HCEC 1CT (cell line): ENCODE data around the gene CDADC1.
A peak's percentile ranks its signal among the peaks of the same experiment; 100 is the strongest.
"Not testable (repeated sequence)": the region's sequence is repeated elsewhere in the genome, so short reads cannot be mapped to it uniquely, and the experiment has no call there.

Source experiments
- DNase-seq: peaks from one replicate; pipeline ENCODE4 v3.0.0-alpha.2; 2017

The CDADC1 gene

GRCh38 chr13:49240017-49240416 lies 7.7 kb upstream of the CDADC1 start:
- DNase-seq: peak; percentile 52

DNA sequence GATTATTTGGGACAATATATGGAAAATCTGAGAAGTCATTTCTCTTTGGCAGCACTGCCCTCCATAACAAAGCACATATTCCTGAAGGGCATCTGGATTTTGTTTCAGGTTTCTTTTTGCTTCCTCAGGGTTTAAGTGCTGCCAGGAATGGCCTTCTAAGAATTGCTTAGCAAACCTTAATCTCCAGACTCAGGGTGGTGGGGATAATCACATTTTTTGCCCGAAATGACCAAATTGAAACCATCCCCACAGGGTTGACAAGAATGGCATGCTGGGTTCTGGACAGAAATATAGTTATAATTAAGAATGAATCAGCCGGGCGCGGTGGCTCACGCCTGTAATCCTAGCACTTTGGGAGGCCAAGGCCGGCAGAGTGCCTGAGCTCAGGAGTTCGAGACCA lies 6.4 kb upstream of the CDADC1 start:
- DNase-seq: no peak

GRCh38 chr13:49245101-49245500 lies 2.6 kb upstream of the CDADC1 start:
- no peak for DNase-seq

DNA sequence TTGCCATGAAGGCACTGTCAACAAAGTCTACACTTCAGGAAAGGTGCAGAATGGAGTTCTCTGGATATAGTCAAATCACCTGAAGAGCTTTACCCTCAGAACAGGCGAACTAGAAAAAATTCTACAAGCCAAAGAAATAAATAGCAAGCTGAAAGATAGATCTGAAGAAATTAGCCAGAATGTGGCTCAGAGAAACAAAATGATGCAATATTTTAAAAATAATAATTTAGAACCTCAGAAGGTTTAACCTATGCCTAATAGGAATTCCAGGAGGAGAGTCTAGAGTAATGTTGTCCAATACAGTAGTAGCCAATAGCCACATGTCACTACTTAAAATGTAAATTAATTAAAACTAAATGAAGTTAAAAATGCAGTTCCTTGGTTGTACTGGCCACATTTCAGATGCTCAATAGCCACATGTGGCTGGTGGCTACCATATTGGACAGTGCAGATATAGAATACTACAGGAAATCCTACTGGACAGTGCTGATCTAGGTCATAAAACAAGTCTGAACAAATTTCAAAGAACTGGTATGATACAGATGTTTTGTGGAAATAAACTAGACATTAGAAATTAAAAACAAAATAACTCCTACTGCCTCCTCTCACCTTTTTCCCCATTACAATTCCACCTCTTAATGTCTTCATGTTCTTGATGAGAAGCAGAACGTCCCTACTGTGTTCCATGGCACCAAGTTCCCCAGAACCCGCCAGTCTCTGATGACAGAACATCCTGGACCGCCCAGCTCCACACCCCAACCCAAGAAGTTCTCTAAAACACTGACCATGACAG lies 679 bp upstream of the CDADC1 start:
- DNase-seq: no peak

DNA sequence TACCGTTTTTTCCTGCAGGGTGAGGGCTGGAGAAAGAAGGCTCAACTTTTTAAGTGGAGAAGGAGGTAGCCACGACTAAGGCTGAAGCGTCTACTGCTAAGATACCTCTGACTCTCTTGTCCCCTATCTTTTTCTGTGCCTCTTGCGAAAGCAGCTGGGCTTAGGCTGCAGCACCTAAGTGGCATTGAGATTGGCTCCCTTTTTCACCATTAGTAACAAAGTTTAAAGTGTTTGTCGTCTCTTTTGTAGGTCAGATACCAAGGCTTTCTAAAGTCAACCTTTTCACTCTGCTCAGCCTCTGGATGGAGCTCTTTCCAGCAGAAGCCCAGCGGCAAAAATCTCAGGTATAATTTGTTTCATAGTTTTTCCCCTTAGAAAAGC lies 887 bp downstream of the CDADC1 start:
- no peak for DNase-seq

GRCh38 chr13:49251326-49251725 lies 3.6 kb downstream of the CDADC1 start:
- DNase-seq: no peak

DNA sequence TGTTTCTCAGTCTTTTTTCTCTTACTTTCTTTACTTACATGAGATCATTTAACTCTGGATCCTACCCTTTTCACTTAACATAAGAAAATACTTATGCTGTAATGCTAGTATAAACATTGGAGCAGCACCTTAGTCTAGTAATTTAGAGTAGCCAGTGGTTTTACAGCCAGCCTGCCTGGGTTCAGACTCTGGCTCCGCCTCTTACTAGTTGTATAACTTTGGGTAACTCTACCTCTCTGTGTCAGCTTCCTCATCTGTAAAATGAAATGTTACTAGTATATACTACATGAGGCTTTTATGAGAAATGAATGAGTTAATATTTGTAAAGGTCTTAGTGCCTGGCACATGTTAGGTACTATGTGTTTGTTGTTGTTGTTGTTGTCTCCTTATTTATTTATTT lies 5.6 kb downstream of the CDADC1 start:
- no peak for DNase-seq

- DNase-seq: no peak
Measured at GRCh38 chr13:49254007-49254406, 6.3 kb downstream of the CDADC1 start.

DNA sequence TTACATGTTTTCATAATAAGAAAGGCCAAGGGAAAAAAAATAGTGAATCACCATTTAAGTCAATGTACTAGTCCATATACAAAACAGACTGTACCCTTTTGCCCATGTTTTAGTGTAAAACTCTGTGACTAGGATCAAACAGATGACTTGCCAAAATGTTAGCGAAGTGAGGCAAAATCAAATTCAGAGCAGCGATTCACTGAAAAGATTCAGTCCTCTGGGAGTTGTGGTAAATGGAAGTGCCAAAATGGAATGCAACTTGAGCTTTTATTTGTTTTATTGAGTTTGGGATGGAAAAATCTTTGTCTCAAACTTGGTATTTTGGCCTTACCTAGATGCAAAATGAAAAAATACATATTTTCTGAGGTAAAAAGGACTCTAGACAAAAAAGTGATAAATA lies 9.1 kb downstream of the CDADC1 start:
- DNase-seq: no peak

GRCh38 chr13:49258089-49258796 lies 10.5 kb downstream of the CDADC1 start:
- peak; percentile 5 for DNase-seq

DNA sequence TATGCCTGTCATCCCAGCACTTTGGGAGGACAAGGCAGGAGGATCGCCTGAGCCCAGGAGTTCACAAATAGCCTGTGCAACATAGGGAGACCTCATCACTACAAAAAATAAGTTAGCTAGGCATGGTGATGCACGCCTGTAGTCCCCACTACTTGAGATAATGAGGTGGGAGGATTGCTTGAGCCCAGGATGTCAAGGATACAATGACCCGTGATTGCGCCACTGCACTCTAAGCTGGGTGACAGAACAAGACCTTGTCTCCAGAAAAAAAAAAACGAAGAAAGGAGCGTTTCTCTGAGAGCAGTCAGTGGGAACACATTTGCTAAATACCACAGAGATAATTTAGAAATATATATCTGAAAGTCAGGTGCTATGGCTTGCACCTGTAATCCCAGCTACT lies 11.9 kb downstream of the CDADC1 start:
- no peak for DNase-seq

GRCh38 chr13:49262634-49263033 lies 14.9 kb downstream of the CDADC1 start:
- DNase-seq: no peak

DNA sequence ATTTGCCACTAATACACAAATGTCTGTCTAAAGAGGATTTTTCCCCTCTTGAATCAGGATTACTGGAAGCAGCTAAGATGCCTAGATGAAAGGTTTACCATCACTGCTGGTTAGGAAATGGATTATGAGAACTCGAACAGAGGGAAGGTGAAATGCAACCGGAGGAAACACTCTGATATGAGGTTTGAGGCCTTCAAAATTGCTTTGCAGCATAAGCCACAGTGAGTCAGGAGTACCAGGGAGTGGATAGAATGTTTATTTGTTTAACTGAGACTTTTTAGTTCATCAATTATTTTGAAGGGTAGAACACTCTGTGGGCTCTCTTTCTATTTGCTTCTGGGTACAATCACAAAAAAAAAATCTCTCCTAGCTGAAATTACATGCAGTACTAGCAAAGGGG lies 18.1 kb downstream of the CDADC1 start:
- peak; percentile 64 for DNase-seq

DNA sequence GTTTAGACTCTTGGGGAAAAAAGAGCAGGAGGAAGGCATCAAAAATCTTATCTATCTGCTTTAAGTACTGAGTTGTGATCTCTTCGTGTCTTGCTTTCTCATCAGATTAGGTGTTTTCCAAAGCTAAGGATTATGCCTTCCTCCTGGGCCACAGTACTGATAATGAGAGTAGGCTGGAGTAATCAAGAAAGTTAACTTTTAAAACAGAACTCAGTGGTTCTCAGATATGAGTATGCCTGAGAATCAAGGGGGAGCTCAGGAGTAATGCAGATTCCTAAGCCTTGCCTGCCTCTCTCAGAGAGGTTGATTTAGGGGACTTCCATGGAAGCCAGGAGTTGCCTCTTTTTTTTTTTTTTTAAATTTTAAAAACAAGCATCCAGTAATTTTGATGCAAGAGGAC lies 23.5 kb downstream of the CDADC1 start:
- no peak for DNase-seq

DNA sequence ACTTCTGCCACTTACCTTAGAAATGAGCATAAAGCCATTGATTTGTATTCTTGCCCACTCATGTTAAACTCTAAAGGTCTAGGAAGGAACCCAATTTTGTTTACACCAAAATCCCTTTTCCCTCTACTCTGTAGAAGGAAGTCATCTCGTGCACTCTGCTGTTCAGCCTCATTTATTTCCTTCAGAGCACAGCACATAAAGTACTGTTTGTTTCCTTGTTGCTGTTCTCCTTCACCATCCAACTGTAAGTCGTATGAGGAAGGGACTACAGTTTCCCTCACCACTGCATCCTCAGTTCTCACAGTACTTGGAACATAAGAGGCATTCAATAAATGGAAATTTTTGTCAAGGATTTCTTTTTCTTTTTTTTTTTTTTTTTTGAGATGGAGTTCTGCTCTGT lies 24.6 kb downstream of the CDADC1 start:
- no peak for DNase-seq

DNA sequence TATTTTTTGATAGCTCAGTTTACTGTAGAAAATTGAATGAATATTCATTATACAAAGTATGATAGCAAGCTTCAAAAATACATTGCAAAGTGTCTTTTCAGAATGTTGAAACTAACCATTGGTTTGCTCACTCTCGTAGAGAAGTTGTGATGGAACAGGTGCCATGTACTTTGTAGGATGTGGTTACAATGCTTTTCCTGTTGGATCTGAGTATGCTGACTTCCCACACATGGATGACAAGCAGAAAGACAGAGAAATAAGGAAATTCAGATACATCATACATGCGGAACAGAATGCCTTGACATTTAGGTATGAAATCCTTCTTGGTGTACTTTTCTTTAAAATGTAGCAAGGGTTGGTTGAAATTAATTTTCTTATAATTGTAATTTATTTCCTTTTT lies 30.5 kb downstream of the CDADC1 start:
- no peak for DNase-seq

GRCh38 chr13:49279112-49279511 lies 31.4 kb downstream of the CDADC1 start:
- DNase-seq: no peak

GRCh38 chr13:49279885-49280284 lies 32.2 kb downstream of the CDADC1 start:
- DNase-seq: no peak

DNA sequence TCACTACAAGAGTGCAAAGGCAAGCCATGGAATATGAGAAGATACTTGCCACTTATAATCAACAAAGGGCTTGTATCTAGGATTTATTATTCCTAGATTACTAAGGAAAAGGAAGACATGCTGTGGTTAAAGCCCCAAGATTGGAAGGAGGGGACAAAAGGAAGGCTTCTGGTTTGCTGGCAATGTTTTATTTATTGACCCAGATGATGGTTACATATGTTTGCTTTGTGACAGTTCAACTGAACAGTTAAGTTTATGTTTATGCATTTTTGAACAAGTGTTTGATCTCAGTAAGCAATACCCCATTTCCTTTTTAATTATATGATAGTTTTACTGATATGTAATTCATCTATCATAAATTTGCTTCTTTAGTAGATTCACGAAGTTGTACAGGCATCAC lies 40.3 kb downstream of the CDADC1 start:
- DNase-seq: no peak

- no peak for DNase-seq
Measured at GRCh38 chr13:49288458-49288857, 40.7 kb downstream of the CDADC1 start.

DNA sequence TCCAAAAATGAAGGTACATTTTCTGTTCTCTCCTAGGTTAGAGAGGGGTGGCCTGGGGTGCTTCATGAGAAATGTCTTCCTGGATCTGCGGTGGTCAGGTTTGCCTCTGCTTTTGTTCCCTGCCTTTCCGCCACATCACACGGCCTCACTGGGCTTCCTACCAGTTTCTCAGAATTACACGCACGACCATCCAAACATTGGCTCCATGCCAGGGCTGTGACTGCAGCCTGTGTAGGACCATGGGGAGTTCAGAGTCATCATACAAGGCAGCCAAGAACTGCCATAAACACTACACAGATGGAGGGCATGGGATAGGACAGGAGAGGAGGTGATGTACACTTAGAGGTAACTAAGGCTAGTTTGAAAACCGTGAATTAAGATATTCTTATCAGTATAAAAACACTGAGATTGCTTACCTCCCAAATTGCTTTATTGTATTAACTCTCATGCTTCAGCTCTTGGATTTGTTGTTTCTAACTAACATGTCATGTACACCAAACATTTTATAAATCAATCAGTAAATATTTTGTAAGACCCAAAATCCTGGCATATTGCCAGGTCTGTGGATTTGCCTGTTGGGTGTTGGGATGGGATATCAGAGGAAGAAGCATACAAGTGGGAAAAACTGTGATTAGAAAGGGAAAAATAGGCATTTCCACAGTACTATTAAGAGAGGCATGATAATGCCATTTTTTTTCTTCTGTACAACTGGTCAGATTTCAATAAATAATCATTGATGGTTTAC lies 45.2 kb downstream of the CDADC1 start:
- DNase-seq: no peak

DNA sequence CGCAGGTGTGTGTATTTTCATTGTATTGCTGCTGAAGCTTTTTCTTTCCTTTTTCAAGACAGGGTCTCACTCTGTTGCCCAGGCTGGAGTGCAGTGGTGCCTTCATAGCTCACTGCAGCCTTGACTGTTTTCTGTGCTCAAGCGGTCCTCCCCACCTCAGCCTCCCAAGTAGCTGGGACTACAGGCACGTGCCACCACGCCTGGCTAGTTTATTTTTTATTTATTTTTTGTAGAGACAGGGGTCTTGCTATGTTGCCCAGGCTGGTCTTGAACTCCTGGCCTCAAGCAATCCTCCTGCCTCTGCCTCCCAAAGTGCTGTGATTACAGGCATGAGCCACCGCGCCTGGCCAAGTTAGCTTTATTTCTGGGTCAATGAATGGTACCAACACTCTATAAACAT lies 47.0 kb downstream of the CDADC1 start:
- DNase-seq: not testable (repeated sequence)

GRCh38 chr13:49295244-49295643 lies 47.5 kb downstream of the CDADC1 start:
- DNase-seq: no peak

DNA sequence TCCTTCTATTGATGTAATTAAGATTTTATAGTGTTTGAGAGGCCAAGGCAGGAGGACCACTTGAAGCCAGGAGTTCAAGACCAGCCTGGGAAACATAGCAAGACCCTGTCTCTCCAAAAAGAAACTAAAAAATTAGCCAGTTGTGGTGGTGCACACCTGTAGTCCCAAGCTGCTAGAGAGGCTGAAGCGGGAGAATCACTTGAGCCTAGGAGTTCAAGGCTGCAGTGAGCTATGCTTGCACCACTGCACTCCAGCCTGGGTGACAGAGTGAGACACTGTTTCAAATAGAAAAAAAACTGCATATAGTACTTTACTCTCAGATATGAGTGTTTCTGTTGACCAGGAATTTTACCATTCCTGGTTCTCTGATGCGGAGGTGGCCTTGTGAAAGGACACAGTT lies 48.9 kb downstream of the CDADC1 start:
- no peak for DNase-seq
